H9 (cell line): ENCODE measurements around the gene SZRD1. TPM values are rescaled to one million over a fixed set of nuclear protein-coding genes. Genes with fewer than 3 reads are reported as not detected.

Experiments used
- DNase-seq: peaks from one replicate; pipeline ENCODE4 v3.0.0-alpha.2; 2017
- H2AFZ ChIP-seq: one replicate; pipeline ENCODE4 v1.6.1; 2013; ENCODE audit warnings: mild to moderate bottlenecking, low read length, control low read depth, moderate library complexity
- H2AK5ac ChIP-seq: 2 replicates; pipeline ENCODE4 v1.6.1; 2013; ENCODE audit warnings: low read length, control low read depth, mixed read lengths; ENCODE audit not compliant: insufficient read length
- H2BK120ac ChIP-seq: one replicate; pipeline ENCODE4 v1.6.1; 2013; ENCODE audit warnings: low read depth, mild to moderate bottlenecking, low read length, control low read depth, inconsistent platforms; ENCODE audit not compliant: poor library complexity, severe bottlenecking
- H2BK12ac ChIP-seq: 2 replicates; pipeline ENCODE4 v1.6.1; 2013; ENCODE audit warnings: low read length, control low read depth, mixed read lengths, low read depth; ENCODE audit not compliant: insufficient read length
- H2BK15ac ChIP-seq: 2 replicates; pipeline ENCODE4 v1.6.1; 2013; ENCODE audit warnings: low read depth, low read length, control low read depth
- H2BK20ac ChIP-seq: one replicate; pipeline ENCODE4 v1.6.1; 2013; ENCODE audit warnings: low read depth, mild to moderate bottlenecking, low read length, control low read depth, inconsistent platforms; ENCODE audit not compliant: poor library complexity, severe bottlenecking
- H2BK5ac ChIP-seq: 2 replicates; pipeline ENCODE4 v1.6.1; 2013; ENCODE audit warnings: low read length, control low read depth, mixed read lengths; ENCODE audit not compliant: insufficient read length
- H3K14ac ChIP-seq: 2 replicates; pipeline ENCODE4 v1.6.1; 2013; ENCODE audit warnings: low read length, control low read depth; ENCODE audit not compliant: insufficient read depth
- H3K18ac ChIP-seq: 2 replicates; pipeline ENCODE4 v1.6.1; 2013; ENCODE audit warnings: low read depth, mild to moderate bottlenecking, mixed read lengths, low read length, control low read depth; ENCODE audit not compliant: insufficient read length
- H3K23ac ChIP-seq: 2 replicates; pipeline ENCODE4 v1.6.1; 2013; ENCODE audit warnings: low read length, control low read depth, mixed read lengths, low read depth; ENCODE audit not compliant: insufficient read length
- H3K23me2 ChIP-seq: 2 replicates; pipeline ENCODE4 v1.6.1; 2013; ENCODE audit warnings: low read depth, mild to moderate bottlenecking, mixed read lengths, low read length, control low read depth; ENCODE audit not compliant: insufficient read length, poor library complexity, severe bottlenecking
- H3K27ac ChIP-seq: 2 replicates; pipeline ENCODE4 v1.5.1; 2013; ENCODE audit warnings: low read length, control low read depth, mixed read lengths, low read depth; ENCODE audit not compliant: insufficient read length
- H3K27me3 ChIP-seq: 2 replicates; pipeline ENCODE4 v1.6.1; 2013; ENCODE audit warnings: low read length, control low read depth, inconsistent platforms; ENCODE audit not compliant: insufficient read depth
- H3K4ac ChIP-seq: 2 replicates; pipeline ENCODE4 v1.6.1; 2013; ENCODE audit warnings: low read depth, mild to moderate bottlenecking, control low read depth, inconsistent platforms, low read length, moderate library complexity
- H3K4me1 ChIP-seq: 2 replicates; pipeline ENCODE4 v1.6.1; 2013; ENCODE audit warnings: low read length, control low read depth, inconsistent platforms; ENCODE audit not compliant: insufficient read depth
- H3K4me2 ChIP-seq: 2 replicates; pipeline ENCODE4 v1.6.1; 2013; ENCODE audit warnings: low read length, control low read depth, mixed read lengths; ENCODE audit not compliant: insufficient read length, insufficient read depth
- H3K56ac ChIP-seq: 2 replicates; pipeline ENCODE4 v1.6.1; 2013; ENCODE audit warnings: low read depth, mild to moderate bottlenecking, mixed read lengths, low read length, control low read depth; ENCODE audit not compliant: insufficient read length
- H3K79me1 ChIP-seq: 2 replicates; pipeline ENCODE4 v1.6.1; 2013; ENCODE audit warnings: low read depth, mild to moderate bottlenecking, moderate library complexity, low read length, control low read depth, inconsistent platforms; ENCODE audit not compliant: insufficient read depth, poor library complexity, severe bottlenecking
- H3K79me2 ChIP-seq: 2 replicates; pipeline ENCODE4 v1.6.1; 2013; ENCODE audit warnings: low read length, control low read depth, inconsistent platforms; ENCODE audit not compliant: insufficient read depth
- H3K9ac ChIP-seq: 2 replicates; pipeline ENCODE4 v1.6.1; 2013; ENCODE audit warnings: low read length, control low read depth, mixed read lengths; ENCODE audit not compliant: insufficient read length; ENCODE audit errors: extremely low read depth
- H3K9me3 ChIP-seq: one replicate; pipeline ENCODE4 v1.6.1; 2013; ENCODE audit warnings: low read depth, low read length, inconsistent platforms; ENCODE audit not compliant: control insufficient read depth
- H3T11ph ChIP-seq: one replicate; pipeline ENCODE4 v1.6.1; 2013; ENCODE audit warnings: mild to moderate bottlenecking, low read length, control low read depth, inconsistent platforms
- H4K20me1 ChIP-seq: one replicate; pipeline ENCODE4 v1.6.1; 2013; ENCODE audit not compliant: control insufficient read depth, insufficient read length, insufficient read depth
- H4K5ac ChIP-seq: 2 replicates; pipeline ENCODE4 v1.6.1; 2013; ENCODE audit warnings: low read depth, mild to moderate bottlenecking, mixed read lengths, low read length, control low read depth; ENCODE audit not compliant: insufficient read length
- H4K8ac ChIP-seq: replicated peaks from 2 replicates; pipeline ENCODE4 v1.6.1; 2013; ENCODE audit warnings: low read length, control low read depth, mixed read lengths, low read depth; ENCODE audit not compliant: insufficient read length
- H4K91ac ChIP-seq: 2 replicates; pipeline ENCODE4 v1.6.1; 2013; ENCODE audit warnings: low read depth, mild to moderate bottlenecking, moderate library complexity, mixed read lengths, low read length, control low read depth; ENCODE audit not compliant: insufficient read length
- H3K27ac Mint-ChIP-seq, 3 experiments: 2 replicates in 2 of 3; 3 replicates in 1 of 3; pipeline ENCODE4 v1.8.0; 2020 to 2021; ENCODE audit warnings: mixed read lengths in 3 of 3, mild to moderate bottlenecking in 1 of 3, moderate library complexity in 1 of 3
- H3K27me3 Mint-ChIP-seq: 2 replicates; pipeline ENCODE4 v1.8.0; 2021; ENCODE audit warnings: low read depth, mild to moderate bottlenecking, moderate library complexity, mixed read lengths
- H3K36me3 Mint-ChIP-seq, 3 experiments: 2 replicates in 2 of 3; 3 replicates in 1 of 3; pipeline ENCODE4 v1.8.0; 2020 to 2021; ENCODE audit warnings: low read depth in 3 of 3, mixed read lengths in 3 of 3; ENCODE audit not compliant: insufficient read depth in 1 of 3
- H3K4me1 Mint-ChIP-seq, 2 experiments: 2 replicates each; pipeline ENCODE4 v1.8.0; 2020; ENCODE audit warnings: mixed read lengths in 2 of 2
- H3K4me3 Mint-ChIP-seq, 2 experiments: 2 replicates in 1 of 2; 3 replicates in 1 of 2; pipeline ENCODE4 v1.8.0; 2020 to 2021; ENCODE audit warnings: mild to moderate bottlenecking in 2 of 2, mixed read lengths in 2 of 2, moderate library complexity in 1 of 2
- H3K9me3 Mint-ChIP-seq, 2 experiments: 2 replicates in 1 of 2; 3 replicates in 1 of 2; pipeline ENCODE4 v1.8.0; 2020; ENCODE audit warnings: mild to moderate bottlenecking in 2 of 2, mixed read lengths in 2 of 2, moderate library complexity in 1 of 2
- WGBS: extraction: QIAGEN DNeasy Blood & Tissue Kit; methylation state at CpG from one replicate; pipeline ENCODE4 v1.1.7; 2013; ENCODE audit warnings: missing lambda C conversion rate, low lambda C conversion rate, mixed read lengths; ENCODE audit not compliant: insufficient read length; ENCODE audit errors: extremely low coverage; 5-methylcytosine and 5-hydroxymethylcytosine counted together
- total RNA-seq: library from RNA; stranded (reverse); gene quantifications from 2 replicates; pipeline ENCODE4 v1.2.1, GENCODE V29; 2021
- TF ChIP-seq, protein P1 (sequence below): fragments of 200-600 bp; sonication (generic); conservative IDR thresholded peaks from 3 replicates; pipeline ENCODE4 v1.8.0; 2021; ENCODE audit warnings: antibody characterized with exemption, mild to moderate bottlenecking

SZRD1 gene
- total RNA-seq, 1 experiment from 2014 or later, result 118 TPM

DNA sequence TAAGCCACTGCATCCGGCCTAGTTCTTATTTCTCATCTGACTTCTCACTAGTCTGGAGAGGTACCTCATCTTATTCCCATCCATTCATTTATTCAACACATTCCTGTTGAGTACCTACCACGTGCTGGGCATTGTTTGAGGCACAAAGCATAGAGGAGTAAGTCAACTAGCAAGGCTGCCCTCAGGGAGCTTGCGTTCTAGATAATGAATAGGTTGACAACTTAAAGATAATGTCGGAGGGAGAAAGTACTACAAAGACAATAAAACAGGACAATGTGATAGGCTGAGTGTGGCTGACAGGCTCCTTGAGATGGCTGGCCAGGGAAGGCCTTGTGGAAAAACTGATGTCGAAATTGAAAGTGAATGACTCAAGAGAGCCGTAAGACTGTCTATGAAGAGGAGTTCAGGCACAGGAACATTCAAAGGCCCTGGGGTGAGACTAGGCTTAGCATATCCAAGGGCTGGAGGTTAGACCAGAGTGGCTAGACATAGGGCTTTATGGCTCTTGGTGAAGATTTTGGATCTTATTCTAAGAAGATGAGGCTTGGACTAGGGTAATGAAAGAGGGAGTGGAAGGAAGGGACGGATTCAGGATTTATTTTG lies 51.9 kb downstream of the SZRD1 start:
- WGBS, result no CpG with 5 or more reads among the region's 7 CpGs
- Histone ChIP-seq H2BK120ac (no peak overlapping the region), H3K4me2 (no peak overlapping the region), H3K4me1 (peaks cover 3% of the 10 kb centered on the region; the same call in 1 of the 2 replicates), H3K56ac (no peak overlapping the region), H3K18ac (no peak overlapping the region), H4K20me1 (no peaks in the 10 kb centered on the region), H2AK5ac (no peak overlapping the region), H3K14ac (no peak overlapping the region), H3K79me2 (no peaks in the 10 kb centered on the region), H2BK5ac (no peak overlapping the region), H2BK20ac (no peak overlapping the region), H3K79me1 (no peaks in the 10 kb centered on the region), H3T11ph (no peak overlapping the region), H3K23ac (no peak overlapping the region), H4K5ac (no peak overlapping the region), H3K9me3 (no peaks in the 10 kb centered on the region), H4K8ac (no peak overlapping the region), H3K27me3 (no peaks in the 10 kb centered on the region; the same call in 1 of the 2 replicates), H2AFZ (no peak overlapping the region), H3K4ac (no peak overlapping the region), H3K23me2 (no peaks in the 10 kb centered on the region), H3K9ac (no peak overlapping the region), H2BK12ac (no peak overlapping the region), H2BK15ac (no peak overlapping the region), H3K27ac (no peak overlapping the region), H4K91ac (no peak overlapping the region)
- peaks cover 13% of the 10 kb centered on the region in 2 experiments for H3K4me1 Mint-ChIP-seq
- H3K4me3 Mint-ChIP-seq, result no peak overlapping the region
- no peak for DNase-seq
- H3K36me3 Mint-ChIP-seq, result no peaks in the 10 kb centered on the region
- peaks cover 9% of the 10 kb centered on the region; the same call in 1 of the 2 replicates for H3K27me3 Mint-ChIP-seq
- no peaks in the 10 kb centered on the region for H3K9me3 Mint-ChIP-seq
- TF ChIP-seq, protein P1, sequence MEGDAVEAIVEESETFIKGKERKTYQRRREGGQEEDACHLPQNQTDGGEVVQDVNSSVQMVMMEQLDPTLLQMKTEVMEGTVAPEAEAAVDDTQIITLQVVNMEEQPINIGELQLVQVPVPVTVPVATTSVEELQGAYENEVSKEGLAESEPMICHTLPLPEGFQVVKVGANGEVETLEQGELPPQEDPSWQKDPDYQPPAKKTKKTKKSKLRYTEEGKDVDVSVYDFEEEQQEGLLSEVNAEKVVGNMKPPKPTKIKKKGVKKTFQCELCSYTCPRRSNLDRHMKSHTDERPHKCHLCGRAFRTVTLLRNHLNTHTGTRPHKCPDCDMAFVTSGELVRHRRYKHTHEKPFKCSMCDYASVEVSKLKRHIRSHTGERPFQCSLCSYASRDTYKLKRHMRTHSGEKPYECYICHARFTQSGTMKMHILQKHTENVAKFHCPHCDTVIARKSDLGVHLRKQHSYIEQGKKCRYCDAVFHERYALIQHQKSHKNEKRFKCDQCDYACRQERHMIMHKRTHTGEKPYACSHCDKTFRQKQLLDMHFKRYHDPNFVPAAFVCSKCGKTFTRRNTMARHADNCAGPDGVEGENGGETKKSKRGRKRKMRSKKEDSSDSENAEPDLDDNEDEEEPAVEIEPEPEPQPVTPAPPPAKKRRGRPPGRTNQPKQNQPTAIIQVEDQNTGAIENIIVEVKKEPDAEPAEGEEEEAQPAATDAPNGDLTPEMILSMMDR, result no peak
- peak overlapping the region in 1 of 3 experiments; percentile 14; a peak in 1 of 7 replicates for H3K27ac Mint-ChIP-seq
